Measurements from ENCODE around the gene IMPG2. TPM values are rescaled to one million over a fixed set of nuclear protein-coding genes. Genes with fewer than 3 reads are reported as not detected.
A peak's percentile ranks its signal among the peaks of the same experiment; 100 is the strongest.

Gene IMPG2
- total RNA-seq, 1 donor from 2014 or later = 0.50 TPM

DNA sequence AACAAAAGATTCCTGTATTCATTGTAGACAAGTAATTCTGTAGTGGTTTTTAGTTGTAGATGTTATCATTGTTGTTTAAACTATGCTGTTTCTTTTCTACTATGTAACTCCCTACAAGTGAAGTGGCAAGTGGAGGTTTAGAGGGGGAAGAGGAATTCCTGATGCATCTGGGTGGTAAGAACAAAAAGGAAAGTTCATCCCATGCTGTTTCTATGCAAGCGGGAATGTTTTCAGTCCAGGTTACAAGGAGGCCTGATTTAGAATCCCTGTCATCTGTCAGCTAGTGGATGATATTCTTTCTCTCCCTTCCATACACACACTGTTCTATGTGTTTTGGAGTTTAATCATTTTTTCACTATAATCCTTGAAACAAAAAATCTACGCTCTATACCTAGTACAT, 67.4 kb downstream of the IMPG2 start:
- peak overlapping the region; percentile 58 for H3K27ac Mint-ChIP-seq (ENCODE audit: unreplicated experiment)

DNA sequence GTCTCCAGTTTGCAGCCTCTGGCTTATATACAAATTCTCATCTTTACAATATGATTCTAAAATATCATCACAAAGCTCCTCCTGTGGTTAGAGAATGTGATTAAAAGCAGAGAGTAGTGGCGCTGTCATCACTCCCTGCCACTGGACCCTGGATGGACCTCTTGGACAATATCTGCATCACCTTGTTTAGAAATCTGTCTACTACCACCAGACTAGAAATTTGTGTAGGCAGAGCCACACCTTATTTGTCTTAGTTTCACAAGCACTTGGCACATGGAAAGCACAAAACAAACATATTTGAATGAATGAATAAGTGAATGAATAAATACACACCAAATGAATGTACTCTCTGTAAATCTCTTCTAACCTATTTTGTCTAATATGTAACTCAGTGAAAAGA, 68.1 kb downstream of the IMPG2 start:
- Mint-ChIP-seq H3K4me3 (ENCODE audit: unreplicated experiment) (no peak overlapping the region), H3K9me3 (ENCODE audit: low read depth) (no peaks in the 10 kb centered on the region), H3K27me3 (ENCODE audit: low read depth) (no peaks in the 10 kb centered on the region), H3K36me3 (ENCODE audit: low read depth) (no peaks in the 10 kb centered on the region), H3K27ac (ENCODE audit: unreplicated experiment) (no peak overlapping the region), H3K4me1 (ENCODE audit: low read depth) (peaks cover 30% of the 10 kb centered on the region)
- DNase-seq (ENCODE audit: low spot score) = no peak
- TF ChIP-seq, protein P1, sequence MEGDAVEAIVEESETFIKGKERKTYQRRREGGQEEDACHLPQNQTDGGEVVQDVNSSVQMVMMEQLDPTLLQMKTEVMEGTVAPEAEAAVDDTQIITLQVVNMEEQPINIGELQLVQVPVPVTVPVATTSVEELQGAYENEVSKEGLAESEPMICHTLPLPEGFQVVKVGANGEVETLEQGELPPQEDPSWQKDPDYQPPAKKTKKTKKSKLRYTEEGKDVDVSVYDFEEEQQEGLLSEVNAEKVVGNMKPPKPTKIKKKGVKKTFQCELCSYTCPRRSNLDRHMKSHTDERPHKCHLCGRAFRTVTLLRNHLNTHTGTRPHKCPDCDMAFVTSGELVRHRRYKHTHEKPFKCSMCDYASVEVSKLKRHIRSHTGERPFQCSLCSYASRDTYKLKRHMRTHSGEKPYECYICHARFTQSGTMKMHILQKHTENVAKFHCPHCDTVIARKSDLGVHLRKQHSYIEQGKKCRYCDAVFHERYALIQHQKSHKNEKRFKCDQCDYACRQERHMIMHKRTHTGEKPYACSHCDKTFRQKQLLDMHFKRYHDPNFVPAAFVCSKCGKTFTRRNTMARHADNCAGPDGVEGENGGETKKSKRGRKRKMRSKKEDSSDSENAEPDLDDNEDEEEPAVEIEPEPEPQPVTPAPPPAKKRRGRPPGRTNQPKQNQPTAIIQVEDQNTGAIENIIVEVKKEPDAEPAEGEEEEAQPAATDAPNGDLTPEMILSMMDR (IDR thresholded peaks at IDR 0.05) = no peak

More for the DNA sequence above, 67.4 kb downstream of the IMPG2 start:
- Mint-ChIP-seq H3K4me1 (ENCODE audit: low read depth) (peaks cover 30% of the 10 kb centered on the region), H3K27me3 (ENCODE audit: low read depth) (no peaks in the 10 kb centered on the region), H3K4me3 (ENCODE audit: unreplicated experiment) (no peak overlapping the region), H3K9me3 (ENCODE audit: low read depth) (no peaks in the 10 kb centered on the region), H3K36me3 (ENCODE audit: low read depth) (no peaks in the 10 kb centered on the region)
- TF ChIP-seq, protein P1 (IDR thresholded peaks at IDR 0.05) = no peak
- no peak for DNase-seq (ENCODE audit: low spot score)

- TF ChIP-seq, protein P1 (IDR thresholded peaks at IDR 0.05) = no peak
- H3K27ac Mint-ChIP-seq (ENCODE audit: unreplicated experiment) = no peak overlapping the region
- DNase-seq (ENCODE audit: low spot score) = no peak
- no peaks in the 10 kb centered on the region for H3K27me3 Mint-ChIP-seq (ENCODE audit: low read depth)
- H3K36me3 Mint-ChIP-seq (ENCODE audit: low read depth) = no peaks in the 10 kb centered on the region
- peaks cover 30% of the 10 kb centered on the region for H3K4me1 Mint-ChIP-seq (ENCODE audit: low read depth)
- no peak overlapping the region for H3K4me3 Mint-ChIP-seq (ENCODE audit: unreplicated experiment)
- H3K9me3 Mint-ChIP-seq (ENCODE audit: low read depth) = no peaks in the 10 kb centered on the region
Observed at GRCh38 chr3:101251441-101251840, 68.9 kb downstream of the IMPG2 start.

DNA sequence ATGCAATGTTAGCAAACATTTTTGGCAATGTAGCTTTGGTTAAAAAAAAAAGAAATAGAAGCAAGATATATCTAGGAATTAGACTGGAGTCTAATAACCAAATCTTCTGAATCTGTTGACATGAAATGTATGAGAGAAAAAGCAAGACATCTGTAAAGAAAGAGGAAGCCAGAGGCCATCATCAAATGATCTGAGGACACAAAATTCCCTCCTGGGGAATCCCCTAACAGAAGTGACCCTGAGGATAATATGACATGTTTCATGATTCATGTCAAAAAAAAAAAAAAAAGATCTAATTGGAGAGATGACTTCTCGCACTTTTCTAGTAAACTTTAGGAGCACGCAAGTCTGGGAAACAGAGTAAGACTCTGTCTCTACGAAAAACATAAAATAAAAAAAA, 70.9 kb downstream of the IMPG2 start:
- no peak for DNase-seq (ENCODE audit: low spot score)
- Mint-ChIP-seq H3K27me3 (ENCODE audit: low read depth) (no peaks in the 10 kb centered on the region), H3K27ac (ENCODE audit: unreplicated experiment) (no peak overlapping the region), H3K36me3 (ENCODE audit: low read depth) (peaks cover 2% of the 10 kb centered on the region), H3K4me1 (ENCODE audit: low read depth) (peaks cover 27% of the 10 kb centered on the region), H3K9me3 (ENCODE audit: low read depth) (no peaks in the 10 kb centered on the region), H3K4me3 (ENCODE audit: unreplicated experiment) (no peak overlapping the region)
- TF ChIP-seq, protein P1 (IDR thresholded peaks at IDR 0.05) = no peak

GRCh38 chr3:101248736-101249135, 71.6 kb downstream of the IMPG2 start:
- Mint-ChIP-seq H3K27me3 (ENCODE audit: low read depth) (no peaks in the 10 kb centered on the region), H3K36me3 (ENCODE audit: low read depth) (peaks cover 6% of the 10 kb centered on the region), H3K4me3 (ENCODE audit: unreplicated experiment) (no peak overlapping the region), H3K9me3 (ENCODE audit: low read depth) (no peaks in the 10 kb centered on the region), H3K4me1 (ENCODE audit: low read depth) (peaks cover 27% of the 10 kb centered on the region), H3K27ac (ENCODE audit: unreplicated experiment) (no peak overlapping the region)
- TF ChIP-seq, protein P1 (IDR thresholded peaks at IDR 0.05) = no peak
- DNase-seq (ENCODE audit: low spot score) = no peak

All from chondrocyte (in vitro differentiated cells).